ENCODE measurements around the gene COX6B2.

Gene COX6B2

GRCh38 chr19:55311797-55312196 lies 42.7 kb downstream of the COX6B2 start:
- DNase-seq (ENCODE audit: low spot score): no peak

- no peak for DNase-seq (ENCODE audit: low spot score)
These were observed 43.1 kb downstream of the COX6B2 start for GRCh38 chr19:55311397-55311796.

GRCh38 chr19:55310498-55310897 lies 44.0 kb downstream of the COX6B2 start:
- DNase-seq (ENCODE audit: low spot score): no peak

GRCh38 chr19:55309448-55309847 lies 45.1 kb downstream of the COX6B2 start:
- no peak for DNase-seq (ENCODE audit: low spot score)

GRCh38 chr19:55308281-55308680 lies 46.2 kb downstream of the COX6B2 start:
- no peak for DNase-seq (ENCODE audit: low spot score)

GRCh38 chr19:55306712-55307111 lies 47.8 kb downstream of the COX6B2 start:
- no peak for DNase-seq (ENCODE audit: low spot score)

- DNase-seq (ENCODE audit: low spot score): no peak
These were observed 48.4 kb downstream of the COX6B2 start for GRCh38 chr19:55305983-55306562.

GRCh38 chr19:55305491-55305890 lies 49.0 kb downstream of the COX6B2 start:
- no peak for DNase-seq (ENCODE audit: low spot score)

- no peak for DNase-seq (ENCODE audit: low spot score)
These were observed 49.5 kb downstream of the COX6B2 start for GRCh38 chr19:55304980-55305379.

GRCh38 chr19:55304279-55304978 lies 50.1 kb downstream of the COX6B2 start:
- no peak for DNase-seq (ENCODE audit: low spot score)

GRCh38 chr19:55303477-55303876 lies 51.0 kb downstream of the COX6B2 start:
- DNase-seq (ENCODE audit: low spot score): no peak

- no peak for DNase-seq (ENCODE audit: low spot score)
These were observed 52.2 kb downstream of the COX6B2 start for GRCh38 chr19:55302318-55302703.

GRCh38 chr19:55301459-55302317 lies 52.8 kb downstream of the COX6B2 start:
- DNase-seq (ENCODE audit: low spot score): peak; percentile 77

- peak; percentile 68 for DNase-seq (ENCODE audit: low spot score)
These were observed 53.5 kb downstream of the COX6B2 start for GRCh38 chr19:55300886-55301458.

- DNase-seq (ENCODE audit: low spot score): no peak
These were observed 54.5 kb downstream of the COX6B2 start for GRCh38 chr19:55299991-55300390.

Data from globus pallidus (tissue), 1 donor.